ACC112 (cell line): Measurements from ENCODE around the gene FAM168A.

Experiments
- H2AFZ ChIP-seq: fragments of 200-600 bp; sonication (generic); one replicate; pipeline ENCODE4 v1.6.0; 2017; ENCODE audit warnings: antibody characterized with exemption, low read length; ENCODE audit not compliant: unreplicated experiment
- H3K27ac ChIP-seq: fragments of 200-600 bp; sonication (generic); 2 replicates; pipeline ENCODE4 v1.5.1; 2014; ENCODE audit warnings: low read depth, mild to moderate bottlenecking, antibody characterized with exemption, low read length, moderate library complexity
- H3K27me3 ChIP-seq: fragments of 200-600 bp; sonication (generic); 2 replicates; pipeline ENCODE4 v1.6.1; 2014; ENCODE audit warnings: mild to moderate bottlenecking, antibody characterized with exemption, low read length, moderate library complexity, mixed read lengths; ENCODE audit not compliant: insufficient read depth
- H3K36me3 ChIP-seq: fragments of 200-600 bp; sonication (generic); 2 replicates; pipeline ENCODE4 v1.6.1; 2016; ENCODE audit warnings: mild to moderate bottlenecking, antibody characterized with exemption, low read length, moderate library complexity, mixed read lengths; ENCODE audit not compliant: insufficient read depth
- H3K4me1 ChIP-seq: fragments of 200-600 bp; sonication (generic); one replicate; pipeline ENCODE4 v1.6.1; 2016; ENCODE audit warnings: low read length, mixed read lengths; ENCODE audit not compliant: insufficient read depth, unreplicated experiment, control insufficient read depth
- H3K4me3 ChIP-seq: fragments of 200-600 bp; sonication (generic); 2 replicates; pipeline ENCODE4 v1.5.1; 2014; ENCODE audit warnings: mild to moderate bottlenecking, low read depth, low read length
- H3K79me2 ChIP-seq: fragments of 200-600 bp; sonication (generic); one replicate; pipeline ENCODE4 v1.6.0; 2016; ENCODE audit warnings: low read length; ENCODE audit not compliant: control insufficient read depth, unreplicated experiment, insufficient read depth

FAM168A gene

GRCh38 chr11:73414977-73415651 is 182.8 kb downstream of the FAM168A start:
- no peak overlapping the region for H3K4me3 ChIP-seq
- no peak overlapping the region for H2AFZ ChIP-seq
- no peaks in the 10 kb centered on the region for H3K27me3 ChIP-seq
- H3K4me1 ChIP-seq: peaks cover 41% of the 10 kb centered on the region
- H3K79me2 ChIP-seq: no peaks in the 10 kb centered on the region
- peaks cover 9% of the 10 kb centered on the region; the same call in 1 of the 2 replicates for H3K36me3 ChIP-seq
- H3K27ac ChIP-seq: no peak overlapping the region

- Histone ChIP-seq H3K27me3 (no peaks in the 10 kb centered on the region), H2AFZ (no peak overlapping the region), H3K4me3 (no peak overlapping the region), H3K79me2 (no peaks in the 10 kb centered on the region), H3K36me3 (peaks cover 6% of the 10 kb centered on the region; the same call in 1 of the 2 replicates), H3K27ac (no peak overlapping the region), H3K4me1 (peaks cover 41% of the 10 kb centered on the region)
Observed at GRCh38 chr11:73413256-73413655, 184.7 kb downstream of the FAM168A start.

GRCh38 chr11:73412308-73412707 is 185.6 kb downstream of the FAM168A start:
- Histone ChIP-seq H3K4me1 (peaks cover 40% of the 10 kb centered on the region), H3K36me3 (no peaks in the 10 kb centered on the region; the same call in 1 of the 2 replicates), H3K27ac (no peak overlapping the region), H3K4me3 (no peak overlapping the region), H3K79me2 (no peaks in the 10 kb centered on the region), H3K27me3 (no peaks in the 10 kb centered on the region), H2AFZ (no peak overlapping the region)

- Histone ChIP-seq H3K4me1 (peaks cover 28% of the 10 kb centered on the region), H3K79me2 (no peaks in the 10 kb centered on the region), H3K4me3 (no peak overlapping the region), H3K27ac (no peak overlapping the region), H3K27me3 (no peaks in the 10 kb centered on the region), H3K36me3 (no peaks in the 10 kb centered on the region; the same call in 1 of the 2 replicates), H2AFZ (no peak overlapping the region)
Observed at GRCh38 chr11:73411031-73411430, 186.9 kb downstream of the FAM168A start.

- Histone ChIP-seq H3K27ac (no peak overlapping the region), H3K4me1 (peaks cover 24% of the 10 kb centered on the region), H3K4me3 (no peak overlapping the region), H2AFZ (no peak overlapping the region), H3K27me3 (no peaks in the 10 kb centered on the region), H3K79me2 (no peaks in the 10 kb centered on the region), H3K36me3 (no peaks in the 10 kb centered on the region; the same call in 1 of the 2 replicates)
Observed at GRCh38 chr11:73410627-73411026, 187.3 kb downstream of the FAM168A start.

GRCh38 chr11:73409431-73409830 is 188.5 kb downstream of the FAM168A start:
- Histone ChIP-seq H3K27ac (no peak overlapping the region), H3K79me2 (no peaks in the 10 kb centered on the region), H2AFZ (no peak overlapping the region), H3K4me3 (no peak overlapping the region), H3K4me1 (peaks cover 12% of the 10 kb centered on the region), H3K27me3 (no peaks in the 10 kb centered on the region), H3K36me3 (no peaks in the 10 kb centered on the region; the same call in 1 of the 2 replicates)

- Histone ChIP-seq H3K27me3 (no peaks in the 10 kb centered on the region), H3K4me1 (peaks cover 10% of the 10 kb centered on the region), H3K27ac (no peak overlapping the region), H3K79me2 (no peaks in the 10 kb centered on the region), H3K36me3 (no peaks in the 10 kb centered on the region; the same call in 1 of the 2 replicates), H2AFZ (no peak overlapping the region), H3K4me3 (no peak overlapping the region)
Observed at GRCh38 chr11:73406619-73407018, 191.3 kb downstream of the FAM168A start.

- no peak overlapping the region for H3K4me3 ChIP-seq
- H3K27me3 ChIP-seq: no peaks in the 10 kb centered on the region
- H3K4me1 ChIP-seq: peaks cover 15% of the 10 kb centered on the region
- no peaks in the 10 kb centered on the region; the same call in 1 of the 2 replicates for H3K36me3 ChIP-seq
- H3K27ac ChIP-seq: no peak overlapping the region
- no peaks in the 10 kb centered on the region for H3K79me2 ChIP-seq
- no peak overlapping the region for H2AFZ ChIP-seq
Observed at GRCh38 chr11:73406131-73406530, 191.8 kb downstream of the FAM168A start.

- Histone ChIP-seq H2AFZ (no peak overlapping the region), H3K27ac (no peak overlapping the region), H3K4me1 (peaks cover 23% of the 10 kb centered on the region), H3K36me3 (no peaks in the 10 kb centered on the region; the same call in 1 of the 2 replicates), H3K79me2 (no peaks in the 10 kb centered on the region), H3K27me3 (no peaks in the 10 kb centered on the region), H3K4me3 (no peak overlapping the region)
Observed at GRCh38 chr11:73405146-73405510, 192.8 kb downstream of the FAM168A start.

- H3K79me2 ChIP-seq: no peaks in the 10 kb centered on the region
- no peaks in the 10 kb centered on the region; the same call in 1 of the 2 replicates for H3K36me3 ChIP-seq
- H2AFZ ChIP-seq: no peak overlapping the region
- H3K27me3 ChIP-seq: no peaks in the 10 kb centered on the region
- H3K4me3 ChIP-seq: no peak overlapping the region
- no peak overlapping the region for H3K27ac ChIP-seq
- H3K4me1 ChIP-seq: peaks cover 26% of the 10 kb centered on the region
Observed at GRCh38 chr11:73404506-73405145, 193.3 kb downstream of the FAM168A start.

GRCh38 chr11:73404048-73404447 is 193.9 kb downstream of the FAM168A start:
- Histone ChIP-seq H3K4me1 (peaks cover 32% of the 10 kb centered on the region), H2AFZ (no peak overlapping the region), H3K27ac (no peak overlapping the region), H3K36me3 (no peaks in the 10 kb centered on the region), H3K79me2 (no peaks in the 10 kb centered on the region), H3K4me3 (no peak overlapping the region), H3K27me3 (no peaks in the 10 kb centered on the region)
